NCI-H345 treated with DMSO at 0.1 percent for 48 hours (cell line): ENCODE results near the gene EXTL1.
"Not testable (repeated sequence)": the region's sequence is repeated elsewhere in the genome, so short reads cannot be mapped to it uniquely, and the experiment has no call there.

ENCODE experiments used
- DNase-seq: peaks from one replicate; lab custom pipeline; 2025; ENCODE audit not compliant: unreplicated experiment; lab: John Stamatoyannopoulos, UW

EXTL1 gene

GRCh38 chr1:26021647-26022403, at the start of gene EXTL1:
Gene EXTL1, plus strand, starts transcription at chr1:26021775. Its CDS starts 872 bp downstream, at chr1:26022647.
- DNase-seq = no peak

DNA sequence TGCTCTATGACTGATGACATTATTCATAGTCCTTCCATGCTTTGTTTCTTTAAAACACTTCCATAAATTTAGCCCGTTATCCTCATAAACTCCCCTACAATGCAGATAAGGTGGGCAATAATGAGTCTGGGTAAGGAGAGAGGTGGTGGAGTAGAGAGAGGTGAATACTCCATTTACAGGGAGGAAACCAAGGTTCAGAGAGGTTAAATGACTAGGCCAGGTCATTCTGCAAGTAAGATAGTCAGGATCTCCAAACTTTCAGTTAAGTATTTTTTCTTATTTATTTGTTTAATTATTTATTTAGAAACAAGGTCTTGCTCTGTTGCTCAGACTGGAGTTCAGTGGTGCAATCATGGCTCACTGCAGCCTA, 49.8 kb upstream of the EXTL1 start:
- DNase-seq = no peak

- no peak for DNase-seq
Observed at GRCh38 chr1:25973610-25974321, 47.8 kb upstream of the EXTL1 start.

GRCh38 chr1:25977801-25978200, 43.8 kb upstream of the EXTL1 start:
- no peak for DNase-seq

- no peak for DNase-seq
Observed at GRCh38 chr1:25978403-25978802, 43.2 kb upstream of the EXTL1 start.

DNA sequence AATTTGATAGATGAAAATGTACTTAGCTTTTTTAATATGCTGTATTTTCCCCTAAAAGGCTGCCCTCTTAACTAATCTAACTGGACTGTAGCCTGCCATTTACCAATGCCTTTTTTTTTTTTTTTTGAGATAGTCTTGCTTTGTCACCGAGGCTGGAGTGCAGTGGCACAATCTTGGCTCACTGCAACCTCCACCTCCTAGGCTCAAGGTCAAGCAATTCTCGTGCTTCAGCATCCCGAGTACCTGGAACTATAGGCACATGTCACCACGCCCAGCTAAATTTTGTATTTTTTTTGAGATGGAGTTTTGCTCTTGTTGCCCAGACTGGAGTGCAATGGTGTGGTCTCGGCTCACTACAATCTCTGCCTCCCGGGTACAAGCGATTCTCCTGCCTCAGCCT, 42.4 kb upstream of the EXTL1 start:
- no peak for DNase-seq

- no peak for DNase-seq
Observed at GRCh38 chr1:25985171-25985570, 36.4 kb upstream of the EXTL1 start.

GRCh38 chr1:25985670-25986069, 35.9 kb upstream of the EXTL1 start:
- DNase-seq = no peak

- not testable (repeated sequence) for DNase-seq
Observed at GRCh38 chr1:25986773-25987172, 34.8 kb upstream of the EXTL1 start.

DNA sequence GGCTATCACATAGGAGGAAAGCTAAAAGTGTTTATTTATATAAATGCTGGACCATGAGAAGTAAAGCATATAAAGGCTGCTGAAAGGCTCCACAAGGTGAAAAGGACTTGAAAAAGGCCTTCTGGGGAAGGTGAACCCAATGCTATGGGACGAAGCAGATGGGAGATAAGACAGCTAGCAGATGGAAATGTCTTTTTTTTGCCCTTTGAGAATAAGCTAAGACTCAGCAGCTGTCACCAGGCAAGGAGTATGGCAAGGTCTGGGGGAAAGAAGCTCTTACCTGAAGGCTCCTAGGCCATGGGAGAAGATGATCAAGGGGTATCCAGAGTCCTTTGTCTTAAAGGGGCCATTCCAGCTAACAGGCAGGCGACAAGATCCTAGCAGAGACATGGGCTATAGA, 33.6 kb upstream of the EXTL1 start:
- DNase-seq = no peak

GRCh38 chr1:25989440-25990234, 31.9 kb upstream of the EXTL1 start:
- DNase-seq = no peak

- no peak for DNase-seq
Observed at GRCh38 chr1:25990251-25990650, 31.3 kb upstream of the EXTL1 start.

DNA sequence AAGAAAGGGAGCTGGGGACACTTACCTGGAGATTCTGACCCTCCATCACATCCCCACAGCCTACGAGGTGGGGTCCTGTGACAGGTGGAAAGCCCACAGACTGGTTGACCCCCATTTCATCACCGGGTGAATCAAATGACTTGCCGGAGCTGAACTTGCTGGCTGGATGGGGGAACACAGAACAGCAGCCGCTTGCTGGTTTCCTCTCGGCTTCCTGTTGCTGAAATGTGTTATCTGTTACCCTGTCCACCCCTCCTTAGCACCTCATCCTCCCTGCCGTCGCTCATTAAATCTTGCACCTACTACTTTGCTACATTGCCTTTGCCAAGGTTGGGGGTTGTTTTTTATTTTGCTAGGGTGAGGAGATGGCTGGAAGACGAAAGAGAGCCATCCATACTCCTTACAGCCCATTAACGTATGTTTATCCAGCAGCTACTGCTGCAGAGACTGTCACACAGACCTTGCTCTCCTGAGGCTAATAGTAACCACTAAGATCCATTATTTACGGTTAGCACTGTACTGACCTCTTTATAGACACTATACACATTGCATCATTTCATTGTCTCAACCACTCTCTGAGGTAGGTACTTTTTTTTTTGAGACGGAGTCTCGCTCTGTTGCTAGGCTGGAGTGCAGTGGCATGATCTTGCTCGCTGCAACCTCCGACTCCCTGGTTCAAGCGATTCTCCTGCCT, 30.7 kb upstream of the EXTL1 start:
- no peak for DNase-seq

GRCh38 chr1:25991937-25992688, 29.5 kb upstream of the EXTL1 start:
- DNase-seq = no peak

- no peak for DNase-seq
Observed at GRCh38 chr1:25992689-25993171, 28.8 kb upstream of the EXTL1 start.

DNA sequence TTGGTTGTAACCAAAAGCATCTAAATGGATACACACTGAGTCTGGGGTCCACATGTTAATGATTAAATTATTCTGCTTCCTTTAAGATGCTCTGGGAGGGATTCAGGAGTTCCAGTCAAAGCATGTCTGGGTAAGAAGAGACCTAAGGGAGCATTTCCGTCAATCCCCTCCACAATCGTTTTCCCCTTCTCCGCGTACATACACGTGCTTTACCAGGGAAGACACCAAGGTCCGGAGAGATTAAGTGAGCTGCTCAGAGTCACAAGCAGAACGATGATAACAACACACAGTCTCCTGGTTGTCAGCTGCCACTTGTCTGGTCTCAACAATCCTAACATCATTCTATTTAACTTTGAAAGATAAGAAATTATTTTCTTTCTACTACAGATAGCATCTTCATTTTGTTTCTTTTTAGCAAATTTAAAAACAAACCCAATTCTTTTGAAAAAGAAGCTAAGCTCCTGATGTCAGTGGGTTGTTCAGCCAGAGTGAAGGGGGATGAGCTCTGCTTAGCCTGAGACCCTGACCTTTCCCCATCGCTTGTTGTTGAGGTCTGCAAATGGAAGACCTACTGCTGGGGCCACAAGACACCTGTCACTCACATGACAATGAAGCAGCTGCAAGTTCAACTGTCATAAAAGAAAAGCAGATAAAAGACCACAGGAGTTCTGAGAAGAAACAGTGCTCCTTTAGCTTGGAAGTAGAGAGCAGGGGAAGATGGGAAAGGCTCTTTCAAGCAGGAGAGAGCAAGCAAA, 28.2 kb upstream of the EXTL1 start:
- no peak for DNase-seq

- no peak for DNase-seq
Observed at GRCh38 chr1:25994402-25995150, 27.0 kb upstream of the EXTL1 start.

GRCh38 chr1:25996966-25997827, 24.4 kb upstream of the EXTL1 start:
- DNase-seq = no peak
